Caco-2 (cell line): ENCODE results near the gene EVL. TPM values are rescaled to one million over a fixed set of nuclear protein-coding genes. Genes with fewer than 3 reads are reported as not detected.
A peak's percentile ranks its signal among the peaks of the same experiment; 100 is the strongest.

ENCODE experiments used
- BruUV-seq: library from RNA; stranded (reverse); fragments of 400-500 nt; replicated peaks from 2 replicates; lab custom pipeline; 2021; lab: Mats Ljungman, UMichigan
- CTCF ChIA-PET: fragments of 300-600 bp; sonication (Branson Sonifier 250); formaldehyde crosslinking; loops from one replicate; lab custom pipeline; 2022; ENCODE audit warnings: antibody characterized with exemption; lab: Charles Lee
- POLR2A ChIA-PET: fragments of 300-600 bp; sonication (Branson Sonifier 250); formaldehyde crosslinking; loops from one replicate; lab custom pipeline; 2022; ENCODE audit warnings: antibody characterized with exemption; lab: Charles Lee
- DNase-seq, 2 experiments: peaks; one replicate each; pipeline versions ENCODE4 v3.0.0 to v3.0.0-alpha.2; 2020 to 2022
- H3K27me3 ChIP-seq: replicated peaks from 2 replicates; pipeline ENCODE4 v1.6.0; 2011; ENCODE audit warnings: low read length; ENCODE audit not compliant: control insufficient read depth, insufficient read depth
- H3K36me3 ChIP-seq: 2 replicates; pipeline ENCODE4 v1.5.1; 2011; ENCODE audit warnings: low read length; ENCODE audit not compliant: control insufficient read depth, insufficient read depth
- H3K4me1 ChIP-seq: fragments of 250-450 bp; sonication (Bioruptor Pico); 2 replicates; pipeline ENCODE4 v1.5.1; 2020; ENCODE audit warnings: mild to moderate bottlenecking
- H3K4me3 ChIP-seq: 2 replicates; pipeline ENCODE4 v1.5.1; 2011; ENCODE audit warnings: low read depth, mild to moderate bottlenecking, control low read depth, low read length
- H3K9me3 ChIP-seq: fragments of 250-450 bp; sonication (Bioruptor Pico); 2 replicates; pipeline ENCODE4 v1.5.1; 2020; ENCODE audit warnings: mild to moderate bottlenecking, moderate library complexity
- H3K27ac Mint-ChIP-seq: one replicate; pipeline ENCODE4 v1.8.0; 2022; ENCODE audit warnings: mixed read lengths; ENCODE audit not compliant: unreplicated experiment
- H3K27me3 Mint-ChIP-seq: one replicate; pipeline ENCODE4 v1.8.0; 2022; ENCODE audit warnings: mixed read lengths; ENCODE audit not compliant: insufficient read depth, unreplicated experiment
- H3K36me3 Mint-ChIP-seq: one replicate; pipeline ENCODE4 v1.8.0; 2022; ENCODE audit warnings: mild to moderate bottlenecking, mixed read lengths; ENCODE audit not compliant: insufficient read depth, unreplicated experiment
- H3K4me1 Mint-ChIP-seq: one replicate; pipeline ENCODE4 v1.8.0; 2022; ENCODE audit warnings: low read depth, mixed read lengths; ENCODE audit not compliant: unreplicated experiment
- H3K4me3 Mint-ChIP-seq: one replicate; pipeline ENCODE4 v1.8.0; 2022; ENCODE audit warnings: mild to moderate bottlenecking, moderate library complexity, mixed read lengths; ENCODE audit not compliant: unreplicated experiment
- H3K9me3 Mint-ChIP-seq: one replicate; pipeline ENCODE4 v1.8.0; 2022; ENCODE audit warnings: mixed read lengths; ENCODE audit not compliant: unreplicated experiment
- intact Hi-C: fragments of 100-400 bp; cut with micrococcal nuclease; formaldehyde crosslinking; loops from one replicate; pipeline ENCODE4 v1.10.0; 2022; ENCODE audit not compliant: unreplicated experiment
- total RNA-seq: library from RNA; stranded (reverse); gene quantifications from 2 replicates; pipeline ENCODE4 v1.2.3, GENCODE V29; 2022
- TF ChIP-seq, protein P1 (sequence below), 2 experiments: fragments of 200-600 bp in 1 of 2; IDR thresholded peaks; 1 replicate in 1 of 2; 2 replicates in 1 of 2; pipeline versions ENCODE4 v1.5.1 to v1.8.0; 2011 to 2022; ENCODE audit warnings: antibody characterized with exemption in 1 of 2, control low read depth in 1 of 2, inconsistent platforms in 1 of 2, low read depth in 1 of 2, low read length in 1 of 2, mild to moderate bottlenecking in 1 of 2, moderate library complexity in 1 of 2; ENCODE audit not compliant: insufficient read depth in 1 of 2, severe bottlenecking in 1 of 2, unreplicated experiment in 1 of 2

Gene EVL
- total RNA-seq, 1 experiment from 2014 or later: 14.2 TPM

- Mint-ChIP-seq H3K4me3 (no peak overlapping the region), H3K27ac (no peak overlapping the region), H3K27me3 (no peaks in the 10 kb centered on the region), H3K9me3 (no peaks in the 10 kb centered on the region), H3K36me3 (no peaks in the 10 kb centered on the region), H3K4me1 (peaks cover 7% of the 10 kb centered on the region)
- no peak overlapping the region for H3K4me3 ChIP-seq
- TF ChIP-seq, protein P1, sequence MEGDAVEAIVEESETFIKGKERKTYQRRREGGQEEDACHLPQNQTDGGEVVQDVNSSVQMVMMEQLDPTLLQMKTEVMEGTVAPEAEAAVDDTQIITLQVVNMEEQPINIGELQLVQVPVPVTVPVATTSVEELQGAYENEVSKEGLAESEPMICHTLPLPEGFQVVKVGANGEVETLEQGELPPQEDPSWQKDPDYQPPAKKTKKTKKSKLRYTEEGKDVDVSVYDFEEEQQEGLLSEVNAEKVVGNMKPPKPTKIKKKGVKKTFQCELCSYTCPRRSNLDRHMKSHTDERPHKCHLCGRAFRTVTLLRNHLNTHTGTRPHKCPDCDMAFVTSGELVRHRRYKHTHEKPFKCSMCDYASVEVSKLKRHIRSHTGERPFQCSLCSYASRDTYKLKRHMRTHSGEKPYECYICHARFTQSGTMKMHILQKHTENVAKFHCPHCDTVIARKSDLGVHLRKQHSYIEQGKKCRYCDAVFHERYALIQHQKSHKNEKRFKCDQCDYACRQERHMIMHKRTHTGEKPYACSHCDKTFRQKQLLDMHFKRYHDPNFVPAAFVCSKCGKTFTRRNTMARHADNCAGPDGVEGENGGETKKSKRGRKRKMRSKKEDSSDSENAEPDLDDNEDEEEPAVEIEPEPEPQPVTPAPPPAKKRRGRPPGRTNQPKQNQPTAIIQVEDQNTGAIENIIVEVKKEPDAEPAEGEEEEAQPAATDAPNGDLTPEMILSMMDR (IDR thresholded peaks at IDR 0.05; ENCODE audit: insufficient read depth in 1 of 2, low read depth in 1 of 2, low read length in 1 of 2, severe bottlenecking in 1 of 2, unreplicated experiment in 1 of 2): no peak
- ChIA-PET CTCF (interaction anchor here (1.6 kb wide), 1 partner anchor 121 kb away, joined by 7 read pairs; no protein-coding TSS in a partner anchor), POLR2A (no interaction called here)
- intact Hi-C loops: no loop called here
- H3K9me3 ChIP-seq: no peaks in the 10 kb centered on the region
- no peaks in the 10 kb centered on the region for H3K36me3 ChIP-seq
- DNase-seq: no peak
- no peaks in the 10 kb centered on the region for H3K27me3 ChIP-seq
- BruUV-seq: no TSS peak
- H3K4me1 ChIP-seq: no peaks in the 10 kb centered on the region
These were observed 6.3 kb downstream of the EVL start for GRCh38 chr14:100071545-100071944.

DNA sequence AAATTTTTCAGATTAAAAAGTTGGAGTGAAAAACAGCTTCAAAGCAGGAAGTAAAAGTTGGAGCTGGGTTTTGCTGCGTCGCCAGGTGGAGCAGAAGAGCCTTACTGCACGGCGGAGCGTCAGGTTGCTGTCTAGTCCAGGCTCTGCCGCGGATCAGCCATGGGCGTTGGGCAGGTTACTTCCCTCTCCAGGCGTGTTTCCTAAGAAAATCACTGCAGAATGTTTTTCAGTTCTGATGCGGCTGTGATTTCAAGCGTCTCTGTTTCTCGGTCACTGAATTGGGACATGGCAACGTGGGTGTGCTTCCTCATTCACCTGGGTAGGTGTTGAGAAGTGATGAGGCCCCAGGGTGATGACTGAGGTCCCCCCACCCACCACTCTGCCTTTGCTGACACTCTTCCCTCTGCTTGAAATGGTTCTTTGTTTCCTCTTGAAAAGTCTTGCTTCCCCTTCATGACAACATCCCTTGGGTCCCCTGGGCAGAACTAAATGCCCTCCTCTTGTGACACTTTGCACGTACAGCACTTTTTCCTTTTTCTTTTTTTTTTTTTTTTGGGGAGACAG is 7.6 kb downstream of the EVL start:
- no peaks in the 10 kb centered on the region for H3K4me1 ChIP-seq
- BruUV-seq: no TSS peak
- ChIA-PET POLR2A (no interaction called here), CTCF (interaction anchor here (0.5 to 1.6 kb wide), 2 partner anchors 56 to 120 kb away, joined by 7 read pairs; no protein-coding TSS in a partner anchor)
- H3K4me1 Mint-ChIP-seq: peaks cover 4% of the 10 kb centered on the region
- no peaks in the 10 kb centered on the region for H3K27me3 ChIP-seq
- intact Hi-C loops: loop anchor here (1.0 kb wide), 1 partner anchor 119 kb away; no protein-coding TSS in a partner anchor
- H3K4me3 Mint-ChIP-seq: no peak overlapping the region
- no peaks in the 10 kb centered on the region for H3K9me3 Mint-ChIP-seq
- H3K9me3 ChIP-seq: no peaks in the 10 kb centered on the region
- H3K27me3 Mint-ChIP-seq: no peaks in the 10 kb centered on the region
- peak in 1 of 2 experiments; percentile 19 for DNase-seq
- no peak overlapping the region for H3K4me3 ChIP-seq
- TF ChIP-seq, protein P1 (IDR thresholded peaks at IDR 0.05; ENCODE audit: insufficient read depth in 1 of 2, low read depth in 1 of 2, low read length in 1 of 2, severe bottlenecking in 1 of 2, unreplicated experiment in 1 of 2): peak in 1 of 2 experiments; percentile 18
- no peaks in the 10 kb centered on the region for H3K36me3 ChIP-seq
- no peaks in the 10 kb centered on the region for H3K36me3 Mint-ChIP-seq
- no peak overlapping the region for H3K27ac Mint-ChIP-seq

GRCh38 chr14:100073576-100074430 is 8.6 kb downstream of the EVL start:
- Mint-ChIP-seq H3K36me3 (no peaks in the 10 kb centered on the region), H3K27me3 (no peaks in the 10 kb centered on the region), H3K4me3 (no peak overlapping the region), H3K9me3 (no peaks in the 10 kb centered on the region), H3K4me1 (no peaks in the 10 kb centered on the region), H3K27ac (no peak overlapping the region)
- no TSS peak for BruUV-seq
- ChIA-PET CTCF (interaction anchor here (1.2 kb wide), 1 partner anchor 119 kb away, joined by 3 read pairs; no protein-coding TSS in a partner anchor), POLR2A (no interaction called here)
- Histone ChIP-seq H3K36me3 (no peaks in the 10 kb centered on the region), H3K9me3 (no peaks in the 10 kb centered on the region), H3K4me1 (no peaks in the 10 kb centered on the region), H3K4me3 (no peak overlapping the region), H3K27me3 (no peaks in the 10 kb centered on the region)
- no peak for DNase-seq
- TF ChIP-seq, protein P1 (IDR thresholded peaks at IDR 0.05; ENCODE audit: insufficient read depth in 1 of 2, low read depth in 1 of 2, low read length in 1 of 2, severe bottlenecking in 1 of 2, unreplicated experiment in 1 of 2): no peak
- intact Hi-C loops: no loop called here
